Body of pancreas (tissue), 4 donors: ENCODE measurements around the gene OLFML2A.

Source experiments
- POLR2A ChIP-seq, 3 donors: fragments of 450-650 bp; IDR thresholded peaks; one replicate each; pipeline ENCODE4 v1.6.1; 2016; ENCODE audit warnings: antibody characterized with exemption in 3 of 3, mild to moderate bottlenecking in 2 of 3
- TF ChIP-seq, protein P1 (sequence below), 7 experiments: fragments of 450-650 bp in 4 of 7; fragments of 200-600 bp in 3 of 7; sonication (generic) in 3 of 7; IDR thresholded peaks; one replicate each; pipeline ENCODE4 v1.5.1; 2016 to 2019; ENCODE audit warnings: antibody characterized with exemption in 7 of 7

- TF ChIP-seq, protein P1, sequence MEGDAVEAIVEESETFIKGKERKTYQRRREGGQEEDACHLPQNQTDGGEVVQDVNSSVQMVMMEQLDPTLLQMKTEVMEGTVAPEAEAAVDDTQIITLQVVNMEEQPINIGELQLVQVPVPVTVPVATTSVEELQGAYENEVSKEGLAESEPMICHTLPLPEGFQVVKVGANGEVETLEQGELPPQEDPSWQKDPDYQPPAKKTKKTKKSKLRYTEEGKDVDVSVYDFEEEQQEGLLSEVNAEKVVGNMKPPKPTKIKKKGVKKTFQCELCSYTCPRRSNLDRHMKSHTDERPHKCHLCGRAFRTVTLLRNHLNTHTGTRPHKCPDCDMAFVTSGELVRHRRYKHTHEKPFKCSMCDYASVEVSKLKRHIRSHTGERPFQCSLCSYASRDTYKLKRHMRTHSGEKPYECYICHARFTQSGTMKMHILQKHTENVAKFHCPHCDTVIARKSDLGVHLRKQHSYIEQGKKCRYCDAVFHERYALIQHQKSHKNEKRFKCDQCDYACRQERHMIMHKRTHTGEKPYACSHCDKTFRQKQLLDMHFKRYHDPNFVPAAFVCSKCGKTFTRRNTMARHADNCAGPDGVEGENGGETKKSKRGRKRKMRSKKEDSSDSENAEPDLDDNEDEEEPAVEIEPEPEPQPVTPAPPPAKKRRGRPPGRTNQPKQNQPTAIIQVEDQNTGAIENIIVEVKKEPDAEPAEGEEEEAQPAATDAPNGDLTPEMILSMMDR (IDR thresholded peaks at IDR 0.05), result no peak
- TF ChIP-seq POLR2A (IDR thresholded peaks at IDR 0.05), result no peak
These were observed 8.0 kb upstream of the OLFML2A start for GRCh38 chr9:124768750-124769548.
